Activated CD4-positive, CD25-positive, alpha-beta regulatory T cell (primary cell): ENCODE results near the gene CEP250.
"Not testable (repeated sequence)": the region's sequence is repeated elsewhere in the genome, so short reads cannot be mapped to it uniquely, and the experiment has no call there.

Experiments used
- DNase-seq, 4 experiments: peaks; one replicate each; lab custom pipeline; 2025; lab: John Stamatoyannopoulos, UW

CEP250 gene

GRCh38 chr20:35527122-35527769 is 71.8 kb downstream of the CEP250 start:
- no peak for DNase-seq

- DNase-seq: no peak
These were observed 74.2 kb downstream of the CEP250 start, which contains the start of gene C20orf173 for GRCh38 chr20:35529552-35529951. C20orf173 (minus strand) TSS chr20:35529652; CDS start chr20:35529373, 279 bp downstream.

GRCh38 chr20:35539756-35540212 is 84.4 kb downstream of the CEP250 start:
- DNase-seq: no peak

GRCh38 chr20:35541118-35541782 is 85.9 kb downstream of the CEP250 start:
- DNase-seq: no peak

- peak; percentile 91 to 95 (median 94) for DNase-seq
These were observed 86.6 kb downstream of the CEP250 start, which contains the start of gene ERGIC3 for GRCh38 chr20:35541783-35542662. ERGIC3 (plus strand) TSS chr20:35542078; CDS start chr20:35542098, 20 bp downstream.

GRCh38 chr20:35542990-35543389 is 87.6 kb downstream of the CEP250 start:
- no peak for DNase-seq

GRCh38 chr20:35544436-35544835 is 89.0 kb downstream of the CEP250 start:
- no peak for DNase-seq

- not testable (repeated sequence) for DNase-seq
These were observed 89.5 kb downstream of the CEP250 start for GRCh38 chr20:35544941-35545340.

- no peak for DNase-seq
These were observed 90.7 kb downstream of the CEP250 start for GRCh38 chr20:35546127-35546526.

- DNase-seq: no peak
These were observed 91.9 kb downstream of the CEP250 start for GRCh38 chr20:35547329-35547728.

GRCh38 chr20:35551503-35551902 is 96.1 kb downstream of the CEP250 start:
- no peak for DNase-seq

GRCh38 chr20:35552914-35553313 is 97.5 kb downstream of the CEP250 start:
- no peak for DNase-seq

- DNase-seq: not testable (repeated sequence)
These were observed 100.1 kb downstream of the CEP250 start for GRCh38 chr20:35555461-35555860.

- no peak for DNase-seq
These were observed 100.7 kb downstream of the CEP250 start for GRCh38 chr20:35555951-35556645.

GRCh38 chr20:35556871-35557270 is 101.5 kb downstream of the CEP250 start:
- DNase-seq: no peak

GRCh38 chr20:35558451-35558850 is 103.1 kb downstream of the CEP250 start:
- DNase-seq: no peak

GRCh38 chr20:35559042-35559693 is 103.8 kb downstream of the CEP250 start:
- DNase-seq: no peak

GRCh38 chr20:35560105-35560511 is 104.7 kb downstream of the CEP250 start:
- DNase-seq: no peak

- DNase-seq: no peak
These were observed 105.1 kb downstream of the CEP250 start for GRCh38 chr20:35560541-35560940.

- no peak for DNase-seq
These were observed 105.9 kb downstream of the CEP250 start for GRCh38 chr20:35561268-35561667.

- no peak for DNase-seq
These were observed 106.3 kb downstream of the CEP250 start for GRCh38 chr20:35561671-35562070.
